Activated CD4-positive, alpha-beta T cell treated with anti-CD3 and anti-CD28 coated beads, Interleukin-2, amount 10 ng/mL, durations not matched to agents 7 days and 5 days (primary cell): ENCODE data around the gene IRF3. TPM values are rescaled to one million over a fixed set of nuclear protein-coding genes. Genes with fewer than 3 reads are reported as not detected.

Experiments used
- CTCF ChIA-PET: fragments of 350-600 bp; sonication (Branson Sonifier 250); formaldehyde crosslinking; loops from one replicate; lab custom pipeline; 2021; ENCODE audit warnings: antibody characterized with exemption; lab: Charles Lee
- POLR2A ChIA-PET: fragments of 350-600 bp; sonication (Branson Sonifier 250); formaldehyde crosslinking; loops from one replicate; lab custom pipeline; 2021; ENCODE audit warnings: antibody characterized with exemption; lab: Charles Lee
- DNase-seq: peaks from one replicate; pipeline ENCODE4 v3.0.0-alpha.2; 2020
- H3K27ac Mint-ChIP-seq: one replicate; pipeline ENCODE4 v1.8.0; 2021; ENCODE audit warnings: mild to moderate bottlenecking, moderate library complexity, mixed read lengths
- H3K27me3 Mint-ChIP-seq: one replicate; pipeline ENCODE4 v1.8.0; 2021; ENCODE audit warnings: mixed read lengths
- H3K36me3 Mint-ChIP-seq: one replicate; pipeline ENCODE4 v1.8.0; 2021; ENCODE audit warnings: low read depth, mixed read lengths
- H3K4me1 Mint-ChIP-seq: one replicate; pipeline ENCODE4 v1.8.0; 2021; ENCODE audit warnings: mixed read lengths
- H3K4me3 Mint-ChIP-seq: one replicate; pipeline ENCODE4 v1.8.0; 2021; ENCODE audit warnings: mild to moderate bottlenecking, moderate library complexity, mixed read lengths
- H3K9me3 Mint-ChIP-seq: one replicate; pipeline ENCODE4 v1.8.0; 2021; ENCODE audit warnings: mixed read lengths
- total RNA-seq, 2 experiments: library from RNA; stranded (reverse); gene quantifications; one replicate each; pipeline ENCODE4 v1.2.3, GENCODE V29; 2021

IRF3 gene
- total RNA-seq, 2 experiments from 2014 or later = 157 to 168 TPM

- no peaks in the 10 kb centered on the region for H3K9me3 Mint-ChIP-seq
- peaks cover 23% of the 10 kb centered on the region for H3K4me1 Mint-ChIP-seq
- ChIA-PET POLR2A (no interaction called here), CTCF (interaction anchor here (0.6 to 2.5 kb wide), 7 partner anchors 9 to 486 kb away, joined by 3 to 6 read pairs (median 3); no protein-coding TSS in a partner anchor)
- DNase-seq = no peak
- no peak overlapping the region for H3K27ac Mint-ChIP-seq
- no peaks in the 10 kb centered on the region for H3K27me3 Mint-ChIP-seq
- no peak overlapping the region for H3K4me3 Mint-ChIP-seq
- peaks cover 32% of the 10 kb centered on the region for H3K36me3 Mint-ChIP-seq
Measured at GRCh38 chr19:49684251-49684982, 18.8 kb upstream of the IRF3 start.

GRCh38 chr19:49683814-49684250 lies 18.2 kb upstream of the IRF3 start:
- CTCF ChIA-PET = interaction anchor here (0.6 to 2.5 kb wide), 4 partner anchors 21 to 347 kb away, joined by 3 to 6 read pairs (median 3); no protein-coding TSS in a partner anchor
- Mint-ChIP-seq H3K4me3 (no peak overlapping the region), H3K4me1 (peaks cover 20% of the 10 kb centered on the region), H3K27ac (peak overlapping the region; percentile 50), H3K9me3 (no peaks in the 10 kb centered on the region), H3K27me3 (no peaks in the 10 kb centered on the region), H3K36me3 (peaks cover 32% of the 10 kb centered on the region)
- POLR2A ChIA-PET = no interaction called here
- no peak for DNase-seq

GRCh38 chr19:49682274-49682673 lies 16.6 kb upstream of the IRF3 start:
- no peak overlapping the region for H3K27ac Mint-ChIP-seq

GRCh38 chr19:49681830-49682229 lies 16.2 kb upstream of the IRF3 start:
- H3K36me3 Mint-ChIP-seq = peaks cover 26% of the 10 kb centered on the region
- H3K27me3 Mint-ChIP-seq = no peaks in the 10 kb centered on the region
- ChIA-PET POLR2A (no interaction called here), CTCF (interaction anchor here (1.1 to 1.7 kb wide), 3 partner anchors 11 to 90 kb away, joined by 3 to 7 read pairs (median 3); no protein-coding TSS in a partner anchor)
- no peak overlapping the region for H3K27ac Mint-ChIP-seq
- H3K9me3 Mint-ChIP-seq = no peaks in the 10 kb centered on the region
- no peak for DNase-seq
- H3K4me3 Mint-ChIP-seq = no peak overlapping the region
- peaks cover 21% of the 10 kb centered on the region for H3K4me1 Mint-ChIP-seq

More at GRCh38 chr19:49682274-49682673, 16.6 kb upstream of the IRF3 start:
- peaks cover 26% of the 10 kb centered on the region for H3K36me3 Mint-ChIP-seq
- peaks cover 21% of the 10 kb centered on the region for H3K4me1 Mint-ChIP-seq
- no peak for DNase-seq
- POLR2A ChIA-PET = no interaction called here
- H3K27me3 Mint-ChIP-seq = no peaks in the 10 kb centered on the region
- no peak overlapping the region for H3K4me3 Mint-ChIP-seq
- CTCF ChIA-PET = interaction anchor here (1.1 to 2.5 kb wide), 3 partner anchors 10 to 112 kb away, joined by 3 to 6 read pairs (median 3); no protein-coding TSS in a partner anchor
- H3K9me3 Mint-ChIP-seq = no peaks in the 10 kb centered on the region

GRCh38 chr19:49680421-49681351 lies 15.0 kb upstream of the IRF3 start:
- peak; percentile 92 for DNase-seq
- peak overlapping the region; percentile 57 for H3K27ac Mint-ChIP-seq
- H3K27me3 Mint-ChIP-seq = no peaks in the 10 kb centered on the region
- H3K9me3 Mint-ChIP-seq = no peaks in the 10 kb centered on the region
- peaks cover 28% of the 10 kb centered on the region for H3K4me1 Mint-ChIP-seq
- ChIA-PET CTCF (interaction anchor here (0.6 to 1.7 kb wide), 17 partner anchors 11 to 386 kb away, joined by 3 to 8 read pairs (median 3); partner anchors contain the start of genes RCN3 and RRAS), POLR2A (no interaction called here)
- no peak overlapping the region for H3K4me3 Mint-ChIP-seq
- H3K36me3 Mint-ChIP-seq = peaks cover 25% of the 10 kb centered on the region

- POLR2A ChIA-PET = no interaction called here
- no peak for DNase-seq
- Mint-ChIP-seq H3K36me3 (peaks cover 18% of the 10 kb centered on the region), H3K27ac (peak overlapping the region; percentile 57), H3K4me1 (peaks cover 28% of the 10 kb centered on the region), H3K4me3 (no peak overlapping the region), H3K27me3 (no peaks in the 10 kb centered on the region), H3K9me3 (no peaks in the 10 kb centered on the region)
- CTCF ChIA-PET = interaction anchor here (0.9 to 3.3 kb wide), 11 partner anchors 9 to 187 kb away, joined by 3 to 12 read pairs (median 3); partner anchors contain the start of genes RCN3 and SCAF1
Measured at GRCh38 chr19:49679771-49680413, 14.2 kb upstream of the IRF3 start.

- H3K4me1 Mint-ChIP-seq = peaks cover 28% of the 10 kb centered on the region
- ChIA-PET CTCF (interaction anchor here (0.6 to 3.3 kb wide), 19 partner anchors 8 to 191 kb away, joined by 3 to 12 read pairs (median 4); partner anchors contain the start of genes RCN3, RPL13A, RRAS and SCAF1), POLR2A (no interaction called here)
- no peaks in the 10 kb centered on the region for H3K9me3 Mint-ChIP-seq
- H3K36me3 Mint-ChIP-seq = peaks cover 16% of the 10 kb centered on the region
- H3K4me3 Mint-ChIP-seq = no peak overlapping the region
- DNase-seq = no peak
- H3K27ac Mint-ChIP-seq = peak overlapping the region; percentile 31
- no peaks in the 10 kb centered on the region for H3K27me3 Mint-ChIP-seq
Measured at GRCh38 chr19:49678985-49679770, 13.5 kb upstream of the IRF3 start.

GRCh38 chr19:49677901-49678674 lies 12.4 kb upstream of the IRF3 start:
- ChIA-PET POLR2A (no interaction called here), CTCF (interaction anchor here (0.6 to 3.3 kb wide), 16 partner anchors 12 to 190 kb away, joined by 3 to 12 read pairs (median 4); partner anchors contain the start of genes RPL13A, RPS11, RRAS and SCAF1)
- Mint-ChIP-seq H3K4me1 (peaks cover 28% of the 10 kb centered on the region), H3K36me3 (peaks cover 10% of the 10 kb centered on the region), H3K4me3 (peak overlapping the region; percentile 89), H3K9me3 (no peaks in the 10 kb centered on the region), H3K27me3 (no peaks in the 10 kb centered on the region), H3K27ac (peak overlapping the region; percentile 85)
- peak; percentile 83 for DNase-seq

GRCh38 chr19:49677231-49677900 lies 11.7 kb upstream of the IRF3 start, which contains the start of gene PRMT1:
Gene PRMT1, plus strand, starts transcription at chr19:49677271. Its CDS starts 10 bp downstream, at chr19:49677281.
- DNase-seq = peak; percentile 47
- CTCF ChIA-PET = interaction anchor here (0.7 to 3.3 kb wide), 10 partner anchors 11 to 207 kb away, joined by 3 to 17 read pairs (median 5); partner anchors contain the start of genes RPL13A, RPS11, RRAS and SCAF1
- Mint-ChIP-seq H3K27me3 (no peaks in the 10 kb centered on the region), H3K9me3 (no peaks in the 10 kb centered on the region), H3K36me3 (peaks cover 9% of the 10 kb centered on the region), H3K27ac (peak within 1 kb of the TSS; percentile 99), H3K4me1 (peaks cover 30% of the 10 kb centered on the region), H3K4me3 (peak within 1 kb of the TSS; percentile 89)
- POLR2A ChIA-PET = no interaction called here

- Mint-ChIP-seq H3K9me3 (no peaks in the 10 kb centered on the region), H3K36me3 (peaks cover 10% of the 10 kb centered on the region), H3K27me3 (no peaks in the 10 kb centered on the region), H3K27ac (peak overlapping the region; percentile 99), H3K4me3 (peak overlapping the region; percentile 89), H3K4me1 (peaks cover 35% of the 10 kb centered on the region)
- CTCF ChIA-PET = interaction anchor here (0.6 to 3.3 kb wide), 11 partner anchors 9 to 206 kb away, joined by 3 to 17 read pairs (median 5); partner anchors contain the start of genes BCL2L12, IRF3, NOSIP and RRAS
- DNase-seq = peak; percentile 100
- POLR2A ChIA-PET = interaction anchor here (0.6 to 1.7 kb wide), 4 partner anchors 10 to 147 kb away, joined by 3 to 7 read pairs (median 4); partner anchors contain the start of genes BCL2L12, IRF3, NOSIP and PRRG2
Measured at GRCh38 chr19:49676784-49677230, 11.2 kb upstream of the IRF3 start.
